ENCODE results near the gene CXCL17.

Gene CXCL17

DNA sequence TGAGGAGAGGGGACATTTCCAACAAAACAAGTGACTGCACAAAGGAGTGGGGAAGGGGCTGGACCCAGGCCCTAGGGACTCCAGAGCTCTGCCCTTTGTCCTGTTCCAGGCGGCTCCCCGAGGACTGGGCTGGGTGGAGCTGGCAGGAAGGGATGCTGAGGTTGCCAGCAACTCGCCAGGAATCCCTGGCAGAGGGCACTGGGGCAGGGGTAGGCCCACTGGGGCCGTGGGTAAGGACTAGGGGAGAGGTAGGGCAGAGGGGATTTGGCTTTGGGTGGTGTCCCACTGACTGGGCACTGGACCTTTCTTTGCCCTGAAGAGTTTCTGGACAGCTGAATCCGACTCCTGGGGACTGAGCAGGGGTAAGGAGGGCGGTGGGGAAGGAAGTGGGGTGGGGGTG lies 23.4 kb downstream of the CXCL17 start:
- Histone ChIP-seq H3K27ac (no peak overlapping the region; the same call in 1 of the 2 replicates), H3K4me1 (peaks cover 46% of the 10 kb centered on the region), H3K4me3 (no peak overlapping the region), H4K20me1 (peaks cover 62% of the 10 kb centered on the region), H3K9ac (no peak overlapping the region), H3K36me3 (peaks cover 33% of the 10 kb centered on the region), H3K27me3 (no peaks in the 10 kb centered on the region), H3K4me2 (peak overlapping the region; percentile 47; the same call in 1 of the 2 replicates), H3K9me3 (no peaks in the 10 kb centered on the region)
- no peak for TF ChIP-seq Cebpa-rat (IDR thresholded peaks at IDR 0.05)

GRCh38 chr19:42412661-42413076 lies 30.1 kb downstream of the CXCL17 start:
- Histone ChIP-seq H3K4me3 (no peak overlapping the region), H3K9me3 (no peaks in the 10 kb centered on the region), H3K27me3 (no peaks in the 10 kb centered on the region), H3K27ac (peak overlapping the region; percentile 41), H3K4me2 (no peak overlapping the region), H3K36me3 (peaks cover 80% of the 10 kb centered on the region), H3K9ac (peak overlapping the region; percentile 46), H3K4me1 (peaks cover 8% of the 10 kb centered on the region; the same call in 1 of the 2 replicates), H4K20me1 (peaks cover 76% of the 10 kb centered on the region)
- TF ChIP-seq Cebpa-rat (IDR thresholded peaks at IDR 0.05): no peak

DNA sequence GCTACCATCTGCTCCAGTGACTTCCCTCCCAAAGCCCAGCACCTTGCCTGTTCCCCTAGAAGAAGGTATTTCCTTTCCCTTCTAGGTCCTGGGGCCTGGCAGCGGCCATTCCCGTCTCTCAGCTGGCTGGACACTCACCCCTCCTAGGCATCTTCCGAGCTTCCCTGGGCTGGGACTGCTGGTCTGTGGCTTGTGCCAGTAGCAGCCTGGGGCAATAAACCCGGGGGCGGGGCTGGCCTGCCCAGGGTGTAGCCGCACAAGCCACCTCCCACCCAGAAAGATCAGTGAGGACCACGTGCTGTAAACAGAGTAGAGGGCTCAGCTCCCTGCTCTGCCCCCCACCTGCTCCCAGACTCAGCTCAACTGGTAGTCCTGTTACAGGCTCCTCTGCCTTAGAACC lies 30.5 kb downstream of the CXCL17 start:
- Histone ChIP-seq H3K27me3 (no peaks in the 10 kb centered on the region), H3K4me1 (peaks cover 8% of the 10 kb centered on the region; the same call in 1 of the 2 replicates)

DNA sequence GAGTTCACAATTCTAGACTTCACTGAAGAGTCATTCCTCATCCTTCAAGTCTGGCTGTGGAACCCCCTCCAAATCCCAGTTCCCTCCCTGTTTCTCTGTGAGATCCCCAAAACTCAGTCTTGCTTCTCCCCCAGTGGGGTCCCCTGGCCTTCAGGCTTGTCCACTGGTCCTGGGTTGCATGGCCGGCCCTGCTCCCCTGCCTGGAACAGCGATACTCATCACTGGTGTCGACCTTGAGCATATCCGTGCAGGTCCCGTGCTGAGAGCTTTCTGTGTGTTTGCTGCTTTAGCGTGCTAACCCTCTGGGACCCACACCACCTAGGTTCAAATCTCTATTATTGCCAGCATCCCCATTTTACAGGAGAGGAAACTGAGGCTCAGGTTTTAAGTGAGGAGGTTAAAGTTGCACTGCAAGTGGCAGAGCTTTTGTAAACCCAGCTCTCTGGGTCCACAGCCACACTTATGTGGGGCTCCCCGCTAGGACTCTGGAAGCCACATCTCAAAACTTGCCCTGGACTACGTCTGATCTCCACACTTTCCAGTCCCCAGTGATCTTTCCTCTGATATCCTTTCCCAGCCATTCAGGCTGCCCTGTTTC lies 31.1 kb downstream of the CXCL17 start:
- no peak for TF ChIP-seq Cebpa-rat (IDR thresholded peaks at IDR 0.05)
- Histone ChIP-seq H3K9ac (peak overlapping the region; percentile 46; the same call in 1 of the 2 replicates), H3K9me3 (no peaks in the 10 kb centered on the region), H3K4me1 (peaks cover 8% of the 10 kb centered on the region; the same call in 1 of the 2 replicates), H3K27ac (no peak overlapping the region), H3K27me3 (no peaks in the 10 kb centered on the region), H3K4me3 (no peak overlapping the region), H4K20me1 (peaks cover 85% of the 10 kb centered on the region), H3K36me3 (peaks cover 84% of the 10 kb centered on the region), H3K4me2 (no peak overlapping the region)

More for the DNA sequence above, 30.5 kb downstream of the CXCL17 start:
- peak overlapping the region; percentile 41 for H3K27ac ChIP-seq
- H4K20me1 ChIP-seq: peaks cover 80% of the 10 kb centered on the region
- no peak for TF ChIP-seq Cebpa-rat (IDR thresholded peaks at IDR 0.05)
- H3K4me2 ChIP-seq: no peak overlapping the region
- no peaks in the 10 kb centered on the region for H3K9me3 ChIP-seq
- H3K36me3 ChIP-seq: peaks cover 81% of the 10 kb centered on the region
- H3K9ac ChIP-seq: peak overlapping the region; percentile 46
- no peak overlapping the region for H3K4me3 ChIP-seq

- peaks cover 85% of the 10 kb centered on the region for H4K20me1 ChIP-seq
- H3K27me3 ChIP-seq: no peaks in the 10 kb centered on the region
- no peak overlapping the region for H3K4me2 ChIP-seq
- no peak overlapping the region for H3K27ac ChIP-seq
- peaks cover 8% of the 10 kb centered on the region; the same call in 1 of the 2 replicates for H3K4me1 ChIP-seq
- H3K4me3 ChIP-seq: no peak overlapping the region
- no peaks in the 10 kb centered on the region for H3K9me3 ChIP-seq
- no peak overlapping the region for H3K9ac ChIP-seq
- no peak for TF ChIP-seq Cebpa-rat (IDR thresholded peaks at IDR 0.05)
- H3K36me3 ChIP-seq: peaks cover 92% of the 10 kb centered on the region
These were observed 32.4 kb downstream of the CXCL17 start for GRCh38 chr19:42410371-42410770.

GRCh38 chr19:42409477-42409876 lies 33.3 kb downstream of the CXCL17 start:
- peaks cover 8% of the 10 kb centered on the region; the same call in 1 of the 2 replicates for H3K4me1 ChIP-seq
- H3K4me3 ChIP-seq: no peak overlapping the region
- H4K20me1 ChIP-seq: peaks cover 85% of the 10 kb centered on the region
- H3K36me3 ChIP-seq: peaks cover 93% of the 10 kb centered on the region
- H3K27me3 ChIP-seq: no peaks in the 10 kb centered on the region
- no peaks in the 10 kb centered on the region for H3K9me3 ChIP-seq
- H3K9ac ChIP-seq: no peak overlapping the region
- no peak for TF ChIP-seq Cebpa-rat (IDR thresholded peaks at IDR 0.05)
- H3K27ac ChIP-seq: no peak overlapping the region
- H3K4me2 ChIP-seq: no peak overlapping the region

- H3K9me3 ChIP-seq: no peaks in the 10 kb centered on the region
- peaks cover 92% of the 10 kb centered on the region for H3K36me3 ChIP-seq
- H3K4me1 ChIP-seq: peaks cover 9% of the 10 kb centered on the region
- no peak overlapping the region for H3K4me2 ChIP-seq
- no peak overlapping the region for H3K27ac ChIP-seq
- H3K27me3 ChIP-seq: no peaks in the 10 kb centered on the region
- H3K4me3 ChIP-seq: no peak overlapping the region
- H3K9ac ChIP-seq: no peak overlapping the region
- peaks cover 72% of the 10 kb centered on the region for H4K20me1 ChIP-seq
- no peak for TF ChIP-seq Cebpa-rat (IDR thresholded peaks at IDR 0.05)
These were observed 35.0 kb downstream of the CXCL17 start for GRCh38 chr19:42407816-42408175.

DNA sequence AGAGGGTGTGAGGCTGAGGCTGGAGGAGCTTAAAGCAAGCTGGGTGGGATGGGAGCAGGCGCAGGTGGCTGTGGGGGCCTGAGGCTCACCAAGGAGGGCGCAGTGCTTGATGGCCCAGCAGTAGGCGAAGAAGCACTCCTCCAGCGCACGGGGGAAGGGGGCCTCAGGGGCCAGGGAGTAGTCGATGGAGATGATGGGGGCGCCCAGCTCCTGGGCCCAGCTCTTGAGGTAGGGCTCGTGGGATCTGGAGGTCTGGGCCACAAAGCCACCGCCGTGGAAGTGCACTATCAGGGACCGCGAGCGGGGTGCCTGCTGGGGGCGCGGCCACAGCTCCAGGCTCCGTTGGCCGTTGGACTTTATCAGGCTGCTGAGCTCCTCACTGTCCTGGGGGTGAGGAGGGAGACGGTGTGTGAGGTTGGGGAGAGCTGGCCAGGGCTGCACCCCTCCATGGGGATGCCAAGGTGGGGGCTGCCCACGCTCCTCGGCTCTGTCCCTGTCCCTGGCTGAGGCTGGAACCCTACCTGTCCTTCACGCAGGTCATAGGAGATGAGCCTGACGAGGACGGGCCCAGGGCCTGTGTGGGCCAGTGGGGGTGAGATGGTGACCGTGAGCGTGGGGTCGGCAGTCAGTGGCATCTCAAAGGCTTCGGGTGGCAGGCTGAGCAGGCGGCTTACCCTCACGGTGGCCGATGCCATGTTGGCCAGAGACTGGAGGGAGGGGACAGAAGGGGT lies 35.5 kb downstream of the CXCL17 start:
- Histone ChIP-seq H3K36me3 (peaks cover 88% of the 10 kb centered on the region), H3K4me3 (no peak overlapping the region), H4K20me1 (peaks cover 66% of the 10 kb centered on the region), H3K4me1 (peaks cover 9% of the 10 kb centered on the region), H3K27me3 (no peaks in the 10 kb centered on the region), H3K27ac (no peak overlapping the region), H3K4me2 (no peak overlapping the region), H3K9me3 (no peaks in the 10 kb centered on the region), H3K9ac (no peak overlapping the region)
- TF ChIP-seq Cebpa-rat (IDR thresholded peaks at IDR 0.05): no peak

GRCh38 chr19:42406111-42406510 lies 36.6 kb downstream of the CXCL17 start:
- H3K4me2 ChIP-seq: no peak overlapping the region
- no peak for TF ChIP-seq Cebpa-rat (IDR thresholded peaks at IDR 0.05)
- H3K9me3 ChIP-seq: no peaks in the 10 kb centered on the region
- H3K4me3 ChIP-seq: no peak overlapping the region
- H3K4me1 ChIP-seq: peaks cover 11% of the 10 kb centered on the region
- H4K20me1 ChIP-seq: peaks cover 55% of the 10 kb centered on the region
- no peaks in the 10 kb centered on the region for H3K27me3 ChIP-seq
- H3K36me3 ChIP-seq: peaks cover 77% of the 10 kb centered on the region
- no peak overlapping the region for H3K9ac ChIP-seq
- H3K27ac ChIP-seq: no peak overlapping the region

DNA sequence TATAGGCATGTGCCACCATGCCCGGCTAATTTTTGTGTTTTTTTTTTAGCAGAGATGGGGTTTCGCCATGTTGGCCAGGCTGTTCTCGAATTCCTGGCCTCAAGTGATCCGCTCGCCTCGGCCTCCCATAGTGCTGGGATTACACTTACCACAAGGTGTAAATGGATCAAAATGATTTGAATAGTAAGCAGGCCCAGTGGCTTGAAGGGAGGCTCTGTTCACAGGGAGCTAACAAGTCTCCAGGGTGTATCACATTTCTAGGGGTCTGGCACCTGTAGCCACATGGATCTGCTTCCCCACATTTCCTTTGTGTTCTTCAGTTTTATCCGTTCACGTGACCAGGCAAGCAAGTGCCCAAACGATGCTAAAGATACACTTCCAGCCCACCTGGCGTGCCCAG lies 39.2 kb downstream of the CXCL17 start:
- Histone ChIP-seq H3K4me2 (no peak overlapping the region), H3K9me3 (no peaks in the 10 kb centered on the region), H3K36me3 (peaks cover 52% of the 10 kb centered on the region), H3K27me3 (no peaks in the 10 kb centered on the region), H3K27ac (no peak overlapping the region), H3K4me3 (no peak overlapping the region), H3K4me1 (peaks cover 31% of the 10 kb centered on the region), H3K9ac (no peak overlapping the region), H4K20me1 (peaks cover 38% of the 10 kb centered on the region)
- no peak for TF ChIP-seq Cebpa-rat (IDR thresholded peaks at IDR 0.05)
